ENCODE data around the gene ACOT8. TPM values are rescaled to one million over a fixed set of nuclear protein-coding genes. Genes with fewer than 3 reads are reported as not detected.

Gene ACOT8
- total and polyA plus RNA-seq, 12 donors: 33.7 to 134 (median 62.5) TPM

DNA sequence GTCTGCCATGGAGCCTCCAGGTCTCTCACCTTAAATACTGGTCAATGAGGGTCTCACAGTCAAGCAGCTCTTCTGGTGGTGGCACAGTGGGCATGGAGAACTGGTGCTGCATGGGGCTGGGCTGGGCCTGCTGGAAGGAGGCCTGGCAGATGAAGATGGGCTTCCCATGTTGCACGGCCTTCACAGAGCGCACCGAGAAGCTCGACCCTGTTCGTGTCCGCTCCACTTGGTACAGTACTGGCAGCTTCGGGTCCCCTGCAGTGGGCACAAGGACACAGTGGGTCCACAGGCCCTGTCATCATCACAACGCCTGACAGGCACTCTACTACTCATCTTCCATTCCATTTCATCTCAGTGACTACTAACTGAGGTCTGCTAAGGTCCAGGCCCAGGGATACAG is 8.8 kb downstream of the ACOT8 start:
- TF ChIP-seq, protein P1, sequence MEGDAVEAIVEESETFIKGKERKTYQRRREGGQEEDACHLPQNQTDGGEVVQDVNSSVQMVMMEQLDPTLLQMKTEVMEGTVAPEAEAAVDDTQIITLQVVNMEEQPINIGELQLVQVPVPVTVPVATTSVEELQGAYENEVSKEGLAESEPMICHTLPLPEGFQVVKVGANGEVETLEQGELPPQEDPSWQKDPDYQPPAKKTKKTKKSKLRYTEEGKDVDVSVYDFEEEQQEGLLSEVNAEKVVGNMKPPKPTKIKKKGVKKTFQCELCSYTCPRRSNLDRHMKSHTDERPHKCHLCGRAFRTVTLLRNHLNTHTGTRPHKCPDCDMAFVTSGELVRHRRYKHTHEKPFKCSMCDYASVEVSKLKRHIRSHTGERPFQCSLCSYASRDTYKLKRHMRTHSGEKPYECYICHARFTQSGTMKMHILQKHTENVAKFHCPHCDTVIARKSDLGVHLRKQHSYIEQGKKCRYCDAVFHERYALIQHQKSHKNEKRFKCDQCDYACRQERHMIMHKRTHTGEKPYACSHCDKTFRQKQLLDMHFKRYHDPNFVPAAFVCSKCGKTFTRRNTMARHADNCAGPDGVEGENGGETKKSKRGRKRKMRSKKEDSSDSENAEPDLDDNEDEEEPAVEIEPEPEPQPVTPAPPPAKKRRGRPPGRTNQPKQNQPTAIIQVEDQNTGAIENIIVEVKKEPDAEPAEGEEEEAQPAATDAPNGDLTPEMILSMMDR (IDR thresholded peaks at IDR 0.05): no peak
- no peak for TF ChIP-seq POLR2A (IDR thresholded peaks at IDR 0.05)
- peak overlapping the region in 2 of 5 donors; percentile 62 to 70 for H3K27ac ChIP-seq
- H3K4me3 ChIP-seq: no peak overlapping the region
- H3K36me3 ChIP-seq (replicated peaks in 1 of 2): peaks cover 0 to 57% of the 10 kb centered on the region in 2 donors
- intact Hi-C loops (cut with DNase I): no loop called here
- H3K9me3 ChIP-seq (replicated peaks in 1 of 3): no peaks in the 10 kb centered on the region
- DNase-seq: peak in 1 of 7 donors; percentile 23
- H3K4me1 ChIP-seq (replicated peaks in 1 of 2): peaks cover 14 to 33% of the 10 kb centered on the region in 2 donors
- no peaks in the 10 kb centered on the region for H3K27me3 ChIP-seq
- WGBS, 4 donors: 86 to 91% (median 89%) methylated on average over 8 of the region's 8 CpGs

DNA sequence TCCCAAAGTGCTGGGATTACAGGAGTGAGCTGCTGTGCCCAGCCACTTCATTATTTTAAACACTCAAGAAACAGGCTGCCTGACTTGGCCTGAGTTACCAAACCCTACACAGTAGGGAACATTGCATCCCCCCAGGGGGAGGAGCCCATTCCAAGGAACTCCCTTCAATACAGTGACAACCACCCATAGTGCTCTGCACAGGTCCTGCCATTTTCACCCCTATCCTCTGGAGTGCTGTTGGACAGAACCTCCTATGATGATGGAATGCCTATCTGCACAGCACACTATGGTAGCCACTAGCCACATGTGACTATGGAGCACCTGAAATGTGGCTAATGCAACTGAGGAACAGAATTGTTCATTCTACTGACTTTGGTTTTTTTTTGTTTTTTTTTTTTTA is 11.7 kb downstream of the ACOT8 start:
- no peak for DNase-seq
- Histone ChIP-seq H3K27ac (peak overlapping the region in 3 of 5 donors; percentile 36 to 45 (median 45)), H3K9me3 (replicated peaks in 1 of 3) (no peaks in the 10 kb centered on the region), H3K4me1 (replicated peaks in 1 of 2) (peaks cover 18 to 41% of the 10 kb centered on the region in 2 donors), H3K27me3 (no peaks in the 10 kb centered on the region), H3K4me3 (no peak overlapping the region), H3K36me3 (replicated peaks in 1 of 2) (peaks cover 0 to 78% of the 10 kb centered on the region in 2 donors)
- intact Hi-C loops (cut with DNase I): no loop called here
- TF ChIP-seq POLR2A (IDR thresholded peaks at IDR 0.05): no peak
- TF ChIP-seq, protein P1 (IDR thresholded peaks at IDR 0.05): no peak

DNA sequence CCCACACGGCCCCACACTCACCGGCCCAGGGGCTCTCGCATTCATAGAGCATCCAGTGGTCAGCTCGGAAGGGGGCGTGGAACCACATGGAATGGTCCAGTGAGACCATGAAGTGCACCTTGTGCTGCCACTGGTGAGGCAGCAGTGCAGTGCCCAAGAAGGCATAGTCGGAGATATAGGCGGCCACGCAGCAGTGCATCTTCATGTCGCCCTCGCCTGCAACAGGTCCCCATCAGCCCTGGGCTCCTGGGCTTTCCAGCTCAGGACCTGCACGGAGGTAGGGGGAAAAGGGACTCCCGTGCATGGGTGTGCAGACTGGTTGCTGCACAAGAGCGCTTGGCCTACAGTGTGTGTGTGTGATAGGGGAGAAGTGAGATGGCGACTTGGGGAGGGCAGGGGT is 13.7 kb downstream of the ACOT8 start:
- Histone ChIP-seq H3K36me3 (replicated peaks in 1 of 2) (peaks cover 0 to 87% of the 10 kb centered on the region in 2 donors), H3K4me1 (replicated peaks in 1 of 2) (peaks cover 12 to 34% of the 10 kb centered on the region in 2 donors), H3K27ac (peak overlapping the region in 3 of 5 donors; percentile 47 to 71 (median 63)), H3K27me3 (no peaks in the 10 kb centered on the region), H3K9me3 (replicated peaks in 1 of 3) (no peaks in the 10 kb centered on the region), H3K4me3 (no peak overlapping the region)
- 83 to 87% (median 85%) methylated on average over 3 to 14 of the region's 14 CpGs for WGBS, 4 donors
- DNase-seq: no peak
- TF ChIP-seq, protein P1 (IDR thresholded peaks at IDR 0.05): no peak
- TF ChIP-seq POLR2A (IDR thresholded peaks at IDR 0.05): no peak
- intact Hi-C loops (cut with DNase I): no loop called here

DNA sequence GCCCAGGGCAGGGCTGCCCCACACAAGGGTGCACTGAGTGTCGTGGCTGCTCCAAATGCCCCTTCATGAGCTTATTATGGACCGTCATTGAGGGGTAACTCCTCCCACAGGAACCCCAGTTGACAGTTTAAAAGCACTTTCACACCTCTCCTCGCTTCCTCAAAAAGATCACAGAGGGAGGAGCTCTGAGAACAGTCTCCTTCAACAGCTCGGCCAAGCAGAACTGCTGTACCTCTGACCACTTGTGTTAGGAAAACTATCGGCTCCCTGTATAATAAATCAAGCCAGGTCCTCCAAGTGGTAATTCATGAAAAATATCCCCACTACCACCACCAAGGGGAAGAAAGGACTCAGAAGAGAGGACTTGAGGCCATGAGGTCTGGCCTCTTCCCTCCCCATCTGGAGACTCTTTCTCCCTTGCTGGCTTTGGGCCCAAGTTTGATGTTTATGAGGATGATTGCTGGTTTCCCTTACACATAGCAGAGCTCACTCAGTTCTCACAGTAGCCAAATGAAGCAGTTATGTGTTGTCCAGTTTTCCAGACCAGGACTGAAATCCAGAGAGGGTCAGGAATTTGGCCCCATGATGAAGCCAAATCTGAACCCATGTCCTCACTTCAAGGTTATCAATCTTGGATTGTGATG is 14.9 kb downstream of the ACOT8 start:
- peaks cover 0 to 83% of the 10 kb centered on the region in 2 donors for H3K36me3 ChIP-seq (replicated peaks in 1 of 2)
- DNase-seq: peak in 4 of 7 donors; percentile 41 to 62 (median 57)
- WGBS, 4 donors: 18 to 36% (median 23%) methylated on average over 2 to 5 of the region's 5 CpGs
- H3K9me3 ChIP-seq (replicated peaks in 1 of 3): no peaks in the 10 kb centered on the region
- peak overlapping the region in 3 of 5 donors; percentile 47 to 71 (median 63) for H3K27ac ChIP-seq
- no peak overlapping the region for H3K4me3 ChIP-seq
- peaks cover 12 to 36% of the 10 kb centered on the region in 2 donors for H3K4me1 ChIP-seq (replicated peaks in 1 of 2)
- TF ChIP-seq, protein P1 (IDR thresholded peaks at IDR 0.05): peak in 1 of 6 experiments; percentile 12
- TF ChIP-seq POLR2A (IDR thresholded peaks at IDR 0.05): peak in 1 of 2 donors; percentile 12
- no peaks in the 10 kb centered on the region for H3K27me3 ChIP-seq
- intact Hi-C loops (cut with DNase I): no loop called here
